Sigmoid colon (tissue), 4 donors: ENCODE data around the gene ATP2B3.

ENCODE experiments used
- POLR2A ChIP-seq, 2 donors: fragments of 450-650 bp; IDR thresholded peaks; one replicate each; pipeline ENCODE4 v1.6.1; 2016; ENCODE audit warnings: antibody characterized with exemption in 2 of 2, mild to moderate bottlenecking in 2 of 2, moderate library complexity in 2 of 2
- POLR2AphosphoS5 ChIP-seq, 4 donors: sonication (generic); formaldehyde crosslinking; IDR thresholded peaks; one replicate each; pipeline ENCODE4 v1.6.1; 2017; ENCODE audit warnings: antibody characterized with exemption in 4 of 4
- TF ChIP-seq, protein P1 (sequence below), 4 experiments: fragments of 450-650 bp in 3 of 4; fragments of 200-600 bp in 1 of 4; IDR thresholded peaks; one replicate each; pipeline ENCODE4 v1.5.1; 2016 to 2019; ENCODE audit warnings: antibody characterized with exemption in 4 of 4, mild to moderate bottlenecking in 3 of 4, moderate library complexity in 2 of 4

DNA sequence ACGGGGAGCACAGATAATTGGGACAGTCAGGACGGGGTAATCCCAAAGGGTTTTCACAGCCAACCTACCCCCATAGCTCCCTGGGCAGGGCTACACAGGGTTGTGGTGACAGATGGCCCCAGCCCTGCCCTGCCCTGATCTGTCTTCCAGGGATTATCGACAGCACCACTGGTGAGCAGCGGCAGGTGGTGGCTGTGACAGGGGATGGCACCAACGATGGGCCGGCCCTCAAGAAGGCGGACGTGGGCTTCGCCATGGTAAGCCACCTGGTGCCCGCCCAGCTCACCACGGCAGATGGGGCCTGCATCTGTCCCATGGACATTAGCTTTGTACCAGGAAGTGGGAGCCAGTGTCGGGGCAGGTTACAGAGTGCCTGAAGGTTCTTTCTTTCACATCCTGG lies 39.3 kb downstream of the ATP2B3 start:
- TF ChIP-seq, protein P1, sequence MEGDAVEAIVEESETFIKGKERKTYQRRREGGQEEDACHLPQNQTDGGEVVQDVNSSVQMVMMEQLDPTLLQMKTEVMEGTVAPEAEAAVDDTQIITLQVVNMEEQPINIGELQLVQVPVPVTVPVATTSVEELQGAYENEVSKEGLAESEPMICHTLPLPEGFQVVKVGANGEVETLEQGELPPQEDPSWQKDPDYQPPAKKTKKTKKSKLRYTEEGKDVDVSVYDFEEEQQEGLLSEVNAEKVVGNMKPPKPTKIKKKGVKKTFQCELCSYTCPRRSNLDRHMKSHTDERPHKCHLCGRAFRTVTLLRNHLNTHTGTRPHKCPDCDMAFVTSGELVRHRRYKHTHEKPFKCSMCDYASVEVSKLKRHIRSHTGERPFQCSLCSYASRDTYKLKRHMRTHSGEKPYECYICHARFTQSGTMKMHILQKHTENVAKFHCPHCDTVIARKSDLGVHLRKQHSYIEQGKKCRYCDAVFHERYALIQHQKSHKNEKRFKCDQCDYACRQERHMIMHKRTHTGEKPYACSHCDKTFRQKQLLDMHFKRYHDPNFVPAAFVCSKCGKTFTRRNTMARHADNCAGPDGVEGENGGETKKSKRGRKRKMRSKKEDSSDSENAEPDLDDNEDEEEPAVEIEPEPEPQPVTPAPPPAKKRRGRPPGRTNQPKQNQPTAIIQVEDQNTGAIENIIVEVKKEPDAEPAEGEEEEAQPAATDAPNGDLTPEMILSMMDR (IDR thresholded peaks at IDR 0.05), result no peak
- TF ChIP-seq POLR2AphosphoS5 (IDR thresholded peaks at IDR 0.05) (no peak), POLR2A (IDR thresholded peaks at IDR 0.05) (no peak)
